ENCODE measurements around the gene SHROOM2.
"Not testable (repeated sequence)": the region's sequence is repeated elsewhere in the genome, so short reads cannot be mapped to it uniquely, and the experiment has no call there.

Gene SHROOM2

GRCh38 chrX:9765072-9765736 lies 21.0 kb upstream of the SHROOM2 start:
- Histone ChIP-seq H3K27me3 (ENCODE audit: control insufficient read depth, insufficient read depth, low read length) (peaks cover 9% of the 10 kb centered on the region), H3K9ac (ENCODE audit: low read length) (no peak overlapping the region), H3K9me3 (ENCODE audit: control insufficient read depth, low read length) (no peaks in the 10 kb centered on the region), H3K4me3 (ENCODE audit: low read length) (no peak overlapping the region), H3K36me3 (ENCODE audit: control insufficient read depth, insufficient read depth, low read length) (no peaks in the 10 kb centered on the region), H3K4me1 (ENCODE audit: control insufficient read depth, insufficient read depth, low read length) (no peaks in the 10 kb centered on the region)

GRCh38 chrX:9765737-9766097 lies 20.5 kb upstream of the SHROOM2 start, which contains the start of gene GPR143:
TSS of gene GPR143 (minus strand) at chrX:9765847. CDS start at chrX:9765817, 30 bp downstream.
- Histone ChIP-seq H3K27me3 (ENCODE audit: control insufficient read depth, insufficient read depth, low read length) (peaks cover 9% of the 10 kb centered on the region), H3K9ac (ENCODE audit: low read length) (no peak within 1 kb of the TSS), H3K4me3 (ENCODE audit: low read length) (no peak within 1 kb of the TSS), H3K9me3 (ENCODE audit: control insufficient read depth, low read length) (no peaks in the 10 kb centered on the region), H3K36me3 (ENCODE audit: control insufficient read depth, insufficient read depth, low read length) (no peaks in the 10 kb centered on the region), H3K4me1 (ENCODE audit: control insufficient read depth, insufficient read depth, low read length) (no peaks in the 10 kb centered on the region)

- Histone ChIP-seq H3K9me3 (ENCODE audit: control insufficient read depth, low read length) (no peaks in the 10 kb centered on the region), H3K4me3 (ENCODE audit: low read length) (no peak overlapping the region), H3K9ac (ENCODE audit: low read length) (no peak overlapping the region), H3K36me3 (ENCODE audit: control insufficient read depth, insufficient read depth, low read length) (no peaks in the 10 kb centered on the region), H3K4me1 (ENCODE audit: control insufficient read depth, insufficient read depth, low read length) (no peaks in the 10 kb centered on the region), H3K27me3 (ENCODE audit: control insufficient read depth, insufficient read depth, low read length) (peaks cover 9% of the 10 kb centered on the region)
Observed at GRCh38 chrX:9767375-9767774, 18.9 kb upstream of the SHROOM2 start.

- not testable (repeated sequence) for H3K27me3 ChIP-seq (ENCODE audit: control insufficient read depth, insufficient read depth, low read length); H3K4me1 ChIP-seq (ENCODE audit: control insufficient read depth, insufficient read depth, low read length); H3K9ac ChIP-seq (ENCODE audit: low read length); H3K9me3 ChIP-seq (ENCODE audit: control insufficient read depth, low read length); H3K4me3 ChIP-seq (ENCODE audit: low read length); H3K36me3 ChIP-seq (ENCODE audit: control insufficient read depth, insufficient read depth, low read length)
Observed at GRCh38 chrX:9768321-9768839, 17.8 kb upstream of the SHROOM2 start.

GRCh38 chrX:9770319-9770718 lies 15.9 kb upstream of the SHROOM2 start:
- Histone ChIP-seq H3K4me3 (ENCODE audit: low read length) (no peak overlapping the region), H3K27me3 (ENCODE audit: control insufficient read depth, insufficient read depth, low read length) (peaks cover 7% of the 10 kb centered on the region), H3K36me3 (ENCODE audit: control insufficient read depth, insufficient read depth, low read length) (no peaks in the 10 kb centered on the region), H3K4me1 (ENCODE audit: control insufficient read depth, insufficient read depth, low read length) (no peaks in the 10 kb centered on the region), H3K9ac (ENCODE audit: low read length) (no peak overlapping the region), H3K9me3 (ENCODE audit: control insufficient read depth, low read length) (no peaks in the 10 kb centered on the region)

- Histone ChIP-seq H3K9me3 (ENCODE audit: control insufficient read depth, low read length) (no peaks in the 10 kb centered on the region), H3K27me3 (ENCODE audit: control insufficient read depth, insufficient read depth, low read length) (no peaks in the 10 kb centered on the region), H3K4me3 (ENCODE audit: low read length) (no peak overlapping the region), H3K9ac (ENCODE audit: low read length) (no peak overlapping the region), H3K4me1 (ENCODE audit: control insufficient read depth, insufficient read depth, low read length) (no peaks in the 10 kb centered on the region), H3K36me3 (ENCODE audit: control insufficient read depth, insufficient read depth, low read length) (no peaks in the 10 kb centered on the region)
Observed at GRCh38 chrX:9772943-9773342, 13.3 kb upstream of the SHROOM2 start.

GRCh38 chrX:9775930-9776329 lies 10.3 kb upstream of the SHROOM2 start:
- no peak overlapping the region for H3K4me3 ChIP-seq (ENCODE audit: low read length)
- H3K9ac ChIP-seq (ENCODE audit: low read length): no peak overlapping the region
- no peaks in the 10 kb centered on the region for H3K36me3 ChIP-seq (ENCODE audit: control insufficient read depth, insufficient read depth, low read length)
- H3K27me3 ChIP-seq (ENCODE audit: control insufficient read depth, insufficient read depth, low read length): no peaks in the 10 kb centered on the region
- no peaks in the 10 kb centered on the region for H3K9me3 ChIP-seq (ENCODE audit: control insufficient read depth, low read length)
- no peaks in the 10 kb centered on the region for H3K4me1 ChIP-seq (ENCODE audit: control insufficient read depth, insufficient read depth, low read length)

- Histone ChIP-seq H3K36me3 (ENCODE audit: control insufficient read depth, insufficient read depth, low read length) (no peaks in the 10 kb centered on the region), H3K9ac (ENCODE audit: low read length) (no peak overlapping the region), H3K4me3 (ENCODE audit: low read length) (no peak overlapping the region), H3K27me3 (ENCODE audit: control insufficient read depth, insufficient read depth, low read length) (no peaks in the 10 kb centered on the region), H3K9me3 (ENCODE audit: control insufficient read depth, low read length) (no peaks in the 10 kb centered on the region), H3K4me1 (ENCODE audit: control insufficient read depth, insufficient read depth, low read length) (no peaks in the 10 kb centered on the region)
Observed at GRCh38 chrX:9781941-9782340, 4.3 kb upstream of the SHROOM2 start.

- no peaks in the 10 kb centered on the region for H3K27me3 ChIP-seq (ENCODE audit: control insufficient read depth, insufficient read depth, low read length)
- no peak overlapping the region for H3K4me3 ChIP-seq (ENCODE audit: low read length)
- H3K9ac ChIP-seq (ENCODE audit: low read length): no peak overlapping the region
- no peaks in the 10 kb centered on the region for H3K36me3 ChIP-seq (ENCODE audit: control insufficient read depth, insufficient read depth, low read length)
- peaks cover 2% of the 10 kb centered on the region for H3K4me1 ChIP-seq (ENCODE audit: control insufficient read depth, insufficient read depth, low read length)
- no peaks in the 10 kb centered on the region for H3K9me3 ChIP-seq (ENCODE audit: control insufficient read depth, low read length)
Observed at GRCh38 chrX:9784332-9784731, 1.9 kb upstream of the SHROOM2 start.

GRCh38 chrX:9785254-9785943 lies 830 bp upstream of the SHROOM2 start:
- Histone ChIP-seq H3K27me3 (ENCODE audit: control insufficient read depth, insufficient read depth, low read length) (no peaks in the 10 kb centered on the region), H3K9me3 (ENCODE audit: control insufficient read depth, low read length) (no peaks in the 10 kb centered on the region), H3K4me1 (ENCODE audit: control insufficient read depth, insufficient read depth, low read length) (peaks cover 9% of the 10 kb centered on the region), H3K4me3 (ENCODE audit: low read length) (no peak overlapping the region), H3K9ac (ENCODE audit: low read length) (no peak overlapping the region), H3K36me3 (ENCODE audit: control insufficient read depth, insufficient read depth, low read length) (no peaks in the 10 kb centered on the region)

- H3K36me3 ChIP-seq (ENCODE audit: control insufficient read depth, insufficient read depth, low read length): no peaks in the 10 kb centered on the region
- H3K27me3 ChIP-seq (ENCODE audit: control insufficient read depth, insufficient read depth, low read length): no peaks in the 10 kb centered on the region
- no peak overlapping the region for H3K4me3 ChIP-seq (ENCODE audit: low read length)
- peaks cover 9% of the 10 kb centered on the region for H3K4me1 ChIP-seq (ENCODE audit: control insufficient read depth, insufficient read depth, low read length)
- no peaks in the 10 kb centered on the region for H3K9me3 ChIP-seq (ENCODE audit: control insufficient read depth, low read length)
- H3K9ac ChIP-seq (ENCODE audit: low read length): no peak overlapping the region
Observed at GRCh38 chrX:9786798-9787635, 788 bp downstream of the SHROOM2 start.

- H3K4me3 ChIP-seq (ENCODE audit: low read length): no peak overlapping the region
- no peak overlapping the region for H3K9ac ChIP-seq (ENCODE audit: low read length)
- H3K9me3 ChIP-seq (ENCODE audit: control insufficient read depth, low read length): no peaks in the 10 kb centered on the region
- H3K36me3 ChIP-seq (ENCODE audit: control insufficient read depth, insufficient read depth, low read length): no peaks in the 10 kb centered on the region
- no peaks in the 10 kb centered on the region for H3K27me3 ChIP-seq (ENCODE audit: control insufficient read depth, insufficient read depth, low read length)
- peaks cover 9% of the 10 kb centered on the region for H3K4me1 ChIP-seq (ENCODE audit: control insufficient read depth, insufficient read depth, low read length)
Observed at GRCh38 chrX:9788911-9789310, 2.7 kb downstream of the SHROOM2 start.

Measured in mucosa of stomach (tissue), 1 donor.